ENCODE measurements around the gene PPARGC1A. TPM values are rescaled to one million over a fixed set of nuclear protein-coding genes. Genes with fewer than 3 reads are reported as not detected.

PPARGC1A gene
- total RNA-seq, 1 donor from 2014 or later: not detected

GRCh38 chr4:23922541-23923111, 32.8 kb upstream of the PPARGC1A start:
- intact Hi-C loops (cut with micrococcal nuclease): no loop called here
- Mint-ChIP-seq H3K27ac (no peak overlapping the region), H3K9me3 (no peaks in the 10 kb centered on the region), H3K36me3 (ENCODE audit: low read depth) (no peaks in the 10 kb centered on the region), H3K27me3 (ENCODE audit: low read depth) (no peaks in the 10 kb centered on the region), H3K4me1 (ENCODE audit: low read depth) (no peaks in the 10 kb centered on the region), H3K4me3 (ENCODE audit: low read depth) (no peak overlapping the region)
- DNase-seq (ENCODE audit: low spot score): no peak

GRCh38 chr4:23922013-23922412, 32.2 kb upstream of the PPARGC1A start:
- intact Hi-C loops (cut with micrococcal nuclease): no loop called here
- no peak for DNase-seq (ENCODE audit: low spot score)
- H3K9me3 Mint-ChIP-seq: no peaks in the 10 kb centered on the region
- H3K36me3 Mint-ChIP-seq (ENCODE audit: low read depth): no peaks in the 10 kb centered on the region
- H3K27me3 Mint-ChIP-seq (ENCODE audit: low read depth): no peaks in the 10 kb centered on the region
- H3K4me3 Mint-ChIP-seq (ENCODE audit: low read depth): no peak overlapping the region
- no peak overlapping the region for H3K27ac Mint-ChIP-seq
- H3K4me1 Mint-ChIP-seq (ENCODE audit: low read depth): no peaks in the 10 kb centered on the region

- no peaks in the 10 kb centered on the region for H3K36me3 Mint-ChIP-seq (ENCODE audit: low read depth)
- H3K4me3 Mint-ChIP-seq (ENCODE audit: low read depth): no peak overlapping the region
- no peaks in the 10 kb centered on the region for H3K27me3 Mint-ChIP-seq (ENCODE audit: low read depth)
- DNase-seq (ENCODE audit: low spot score): no peak
- no peak overlapping the region for H3K27ac Mint-ChIP-seq
- H3K4me1 Mint-ChIP-seq (ENCODE audit: low read depth): no peaks in the 10 kb centered on the region
- H3K9me3 Mint-ChIP-seq: no peaks in the 10 kb centered on the region
- intact Hi-C loops (cut with micrococcal nuclease): no loop called here
Measured at GRCh38 chr4:23921447-23921845, 31.6 kb upstream of the PPARGC1A start.

DNA sequence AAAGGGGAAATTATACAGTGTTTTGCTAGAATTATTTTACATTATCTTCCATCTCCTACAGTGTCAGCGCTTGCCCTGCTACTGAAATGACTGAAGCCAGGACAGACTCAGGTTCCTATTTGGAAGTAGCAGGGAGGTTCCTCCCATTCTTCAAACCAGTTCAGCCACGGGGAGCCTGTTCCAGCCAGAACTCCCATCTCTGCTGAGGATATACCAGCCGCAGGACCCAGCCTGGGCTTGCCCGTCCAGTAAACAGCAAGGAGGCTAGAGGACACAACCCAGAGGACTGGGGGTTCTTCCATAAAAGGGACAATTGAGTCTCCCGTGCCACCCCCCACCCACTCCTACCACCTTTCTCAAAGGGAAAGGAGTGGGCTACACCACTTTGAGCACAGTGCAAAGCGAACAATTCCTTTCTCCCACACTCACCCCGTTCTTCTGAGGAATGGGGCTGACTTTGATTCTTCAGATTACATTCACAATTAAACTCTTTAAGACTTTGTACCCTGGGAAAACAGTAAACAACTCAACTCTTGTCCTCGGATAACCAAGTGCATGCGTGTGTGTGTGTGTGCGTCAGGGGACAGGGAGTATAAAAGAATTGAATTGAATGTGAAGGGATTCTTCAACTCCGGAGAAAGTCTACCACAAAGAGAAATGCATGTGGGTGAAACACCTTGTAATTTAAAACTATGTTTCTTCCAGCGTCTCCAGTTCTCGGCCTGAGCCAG, 31.0 kb upstream of the PPARGC1A start:
- no peak for DNase-seq (ENCODE audit: low spot score)
- Mint-ChIP-seq H3K36me3 (ENCODE audit: low read depth) (no peaks in the 10 kb centered on the region), H3K9me3 (no peaks in the 10 kb centered on the region), H3K4me3 (ENCODE audit: low read depth) (no peak overlapping the region), H3K27ac (no peak overlapping the region), H3K4me1 (ENCODE audit: low read depth) (no peaks in the 10 kb centered on the region), H3K27me3 (ENCODE audit: low read depth) (no peaks in the 10 kb centered on the region)
- intact Hi-C loops (cut with micrococcal nuclease): no loop called here

- H3K36me3 Mint-ChIP-seq (ENCODE audit: low read depth): no peaks in the 10 kb centered on the region
- no peaks in the 10 kb centered on the region for H3K4me1 Mint-ChIP-seq (ENCODE audit: low read depth)
- no peak overlapping the region for H3K27ac Mint-ChIP-seq
- intact Hi-C loops (cut with micrococcal nuclease): no loop called here
- no peaks in the 10 kb centered on the region for H3K9me3 Mint-ChIP-seq
- H3K4me3 Mint-ChIP-seq (ENCODE audit: low read depth): no peak overlapping the region
- no peaks in the 10 kb centered on the region for H3K27me3 Mint-ChIP-seq (ENCODE audit: low read depth)
- DNase-seq (ENCODE audit: low spot score): no peak
Measured at GRCh38 chr4:23920296-23920695, 30.4 kb upstream of the PPARGC1A start.

DNA sequence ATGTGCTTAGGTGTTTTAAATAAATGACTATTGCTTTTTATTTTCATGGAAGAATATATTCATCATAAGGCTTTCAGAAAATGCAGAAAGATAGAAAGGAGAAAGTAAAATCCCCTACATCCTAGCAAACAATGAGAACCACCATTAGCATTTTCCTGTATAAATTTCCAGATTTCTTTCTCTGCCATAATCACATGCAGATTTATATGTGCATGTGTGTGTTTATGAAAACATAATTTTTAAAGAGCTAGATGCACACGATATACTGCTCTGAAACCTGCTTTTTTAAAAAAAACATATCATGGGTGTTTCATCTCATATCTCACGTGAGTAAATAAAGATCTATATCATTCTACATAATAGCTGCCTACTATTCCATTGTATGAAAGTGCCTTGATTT, 26.4 kb upstream of the PPARGC1A start:
- Mint-ChIP-seq H3K4me3 (ENCODE audit: low read depth) (no peak overlapping the region), H3K4me1 (ENCODE audit: low read depth) (no peaks in the 10 kb centered on the region), H3K9me3 (no peaks in the 10 kb centered on the region), H3K36me3 (ENCODE audit: low read depth) (no peaks in the 10 kb centered on the region), H3K27me3 (ENCODE audit: low read depth) (no peaks in the 10 kb centered on the region), H3K27ac (no peak overlapping the region)
- intact Hi-C loops (cut with micrococcal nuclease): no loop called here
- DNase-seq (ENCODE audit: low spot score): no peak

- DNase-seq (ENCODE audit: low spot score): no peak
- Mint-ChIP-seq H3K4me3 (ENCODE audit: low read depth) (no peak overlapping the region), H3K4me1 (ENCODE audit: low read depth) (no peaks in the 10 kb centered on the region), H3K27ac (no peak overlapping the region), H3K36me3 (ENCODE audit: low read depth) (no peaks in the 10 kb centered on the region), H3K9me3 (no peaks in the 10 kb centered on the region), H3K27me3 (ENCODE audit: low read depth) (no peaks in the 10 kb centered on the region)
- intact Hi-C loops (cut with micrococcal nuclease): no loop called here
Measured at GRCh38 chr4:23915459-23916132, 25.7 kb upstream of the PPARGC1A start.

DNA sequence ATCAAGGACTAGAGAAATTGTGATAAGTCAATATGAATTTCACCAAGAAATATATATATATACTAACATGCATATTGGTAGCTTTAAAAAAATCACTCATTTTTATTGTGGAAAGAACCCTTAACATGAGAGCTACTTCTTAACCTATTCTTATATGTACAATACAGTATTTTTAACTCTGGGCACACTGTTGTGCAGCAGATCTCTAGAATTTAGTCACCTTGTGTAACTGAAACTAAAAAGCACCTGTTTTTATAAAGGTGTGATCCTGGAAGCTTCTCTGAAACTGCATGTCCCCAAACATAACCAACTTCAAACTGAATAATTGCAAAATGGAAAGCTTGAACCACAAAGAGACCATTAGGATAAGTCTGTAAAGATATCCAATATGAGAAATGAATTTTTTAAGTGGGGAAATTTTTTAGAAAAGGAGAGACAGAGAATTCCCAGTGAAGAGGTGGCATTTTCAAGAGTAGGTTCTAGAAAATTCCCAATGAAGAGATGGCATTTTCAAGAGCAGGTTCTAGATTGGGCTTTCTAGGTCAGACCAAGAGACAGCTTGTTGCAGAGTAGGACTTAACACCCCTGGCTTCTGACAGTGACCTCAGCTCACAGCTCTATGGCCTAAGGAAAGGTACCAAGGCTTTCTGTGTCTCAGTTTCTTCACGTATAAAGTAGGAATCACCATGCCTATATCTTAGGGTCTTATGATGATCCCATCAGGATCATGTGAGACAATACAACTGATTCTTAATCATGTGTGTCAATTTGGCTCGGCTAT, 22.0 kb upstream of the PPARGC1A start:
- Mint-ChIP-seq H3K36me3 (ENCODE audit: low read depth) (no peaks in the 10 kb centered on the region), H3K4me3 (ENCODE audit: low read depth) (no peak overlapping the region), H3K9me3 (no peaks in the 10 kb centered on the region), H3K4me1 (ENCODE audit: low read depth) (no peaks in the 10 kb centered on the region), H3K27ac (no peak overlapping the region), H3K27me3 (ENCODE audit: low read depth) (no peaks in the 10 kb centered on the region)
- intact Hi-C loops (cut with micrococcal nuclease): no loop called here
- no peak for DNase-seq (ENCODE audit: low spot score)

GRCh38 chr4:23909671-23910070, 19.8 kb upstream of the PPARGC1A start:
- intact Hi-C loops (cut with micrococcal nuclease): no loop called here

GRCh38 chr4:23906839-23907238, 17.0 kb upstream of the PPARGC1A start:
- DNase-seq (ENCODE audit: low spot score): no peak

More at GRCh38 chr4:23909671-23910070, 19.8 kb upstream of the PPARGC1A start:
- no peak for DNase-seq (ENCODE audit: low spot score)
- no peaks in the 10 kb centered on the region for H3K9me3 Mint-ChIP-seq
- no peaks in the 10 kb centered on the region for H3K36me3 Mint-ChIP-seq (ENCODE audit: low read depth)
- H3K4me3 Mint-ChIP-seq (ENCODE audit: low read depth): no peak overlapping the region
- H3K27ac Mint-ChIP-seq: no peak overlapping the region
- no peaks in the 10 kb centered on the region for H3K27me3 Mint-ChIP-seq (ENCODE audit: low read depth)
- H3K4me1 Mint-ChIP-seq (ENCODE audit: low read depth): no peaks in the 10 kb centered on the region

DNA sequence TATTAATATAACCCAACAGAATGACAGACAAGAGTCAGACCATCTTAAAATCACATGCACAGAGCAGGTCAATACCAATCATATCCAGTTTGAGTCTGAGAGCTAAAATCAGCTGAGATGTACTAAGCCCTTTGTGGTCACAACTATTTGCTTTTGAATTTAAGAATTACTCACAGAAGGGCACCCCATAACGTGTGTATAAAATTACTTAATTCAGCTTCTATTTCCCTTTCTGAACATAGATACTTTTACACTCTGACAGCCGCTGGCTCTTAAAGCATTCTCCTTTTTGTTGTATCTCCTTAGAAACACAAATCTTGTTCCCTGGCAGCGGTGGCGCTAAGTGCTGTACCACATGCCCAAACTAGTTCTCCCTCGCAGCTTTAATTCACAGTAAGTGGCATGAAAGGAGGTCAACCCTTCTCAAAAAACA, 14.8 kb upstream of the PPARGC1A start:
- H3K4me1 Mint-ChIP-seq (ENCODE audit: low read depth): no peaks in the 10 kb centered on the region
- no peak for DNase-seq (ENCODE audit: low spot score)
- no peak overlapping the region for H3K27ac Mint-ChIP-seq
- intact Hi-C loops (cut with micrococcal nuclease): no loop called here
- no peaks in the 10 kb centered on the region for H3K27me3 Mint-ChIP-seq (ENCODE audit: low read depth)
- H3K4me3 Mint-ChIP-seq (ENCODE audit: low read depth): no peak overlapping the region
- H3K9me3 Mint-ChIP-seq: no peaks in the 10 kb centered on the region
- no peaks in the 10 kb centered on the region for H3K36me3 Mint-ChIP-seq (ENCODE audit: low read depth)

More at GRCh38 chr4:23906839-23907238, 17.0 kb upstream of the PPARGC1A start:
- H3K27me3 Mint-ChIP-seq (ENCODE audit: low read depth): no peaks in the 10 kb centered on the region
- H3K9me3 Mint-ChIP-seq: no peaks in the 10 kb centered on the region
- no peaks in the 10 kb centered on the region for H3K4me1 Mint-ChIP-seq (ENCODE audit: low read depth)
- H3K4me3 Mint-ChIP-seq (ENCODE audit: low read depth): no peak overlapping the region
- H3K27ac Mint-ChIP-seq: no peak overlapping the region
- intact Hi-C loops (cut with micrococcal nuclease): no loop called here
- H3K36me3 Mint-ChIP-seq (ENCODE audit: low read depth): no peaks in the 10 kb centered on the region

DNA sequence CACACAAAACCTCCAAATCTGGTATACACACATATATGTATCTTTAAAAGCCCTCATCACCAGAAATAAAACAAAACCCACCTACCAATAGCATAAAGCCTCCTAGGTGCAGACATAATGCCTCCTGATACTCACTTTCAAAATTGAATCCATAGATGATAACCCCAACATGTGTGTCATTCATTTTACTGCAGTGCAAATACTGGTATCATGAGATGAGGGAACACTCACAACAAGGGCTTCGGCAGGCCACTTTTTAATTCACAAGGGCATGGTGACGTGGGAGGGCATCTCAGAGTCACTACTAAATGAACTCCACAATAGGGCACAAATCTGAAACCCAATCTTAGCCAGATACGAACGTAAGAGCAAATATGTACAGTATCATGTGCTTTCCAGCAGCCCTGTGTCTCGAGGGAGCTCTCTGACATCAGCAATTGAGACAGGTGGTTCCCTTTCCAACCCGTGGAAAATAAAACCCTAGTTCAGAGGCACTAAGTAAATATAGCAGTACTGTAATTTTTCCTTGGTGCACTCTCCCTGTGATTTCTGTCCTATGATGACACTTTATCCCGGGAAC, 14.1 kb upstream of the PPARGC1A start:
- Mint-ChIP-seq H3K27me3 (ENCODE audit: low read depth) (no peaks in the 10 kb centered on the region), H3K36me3 (ENCODE audit: low read depth) (no peaks in the 10 kb centered on the region), H3K4me1 (ENCODE audit: low read depth) (no peaks in the 10 kb centered on the region), H3K4me3 (ENCODE audit: low read depth) (no peak overlapping the region), H3K27ac (no peak overlapping the region), H3K9me3 (no peaks in the 10 kb centered on the region)
- intact Hi-C loops (cut with micrococcal nuclease): no loop called here
- no peak for DNase-seq (ENCODE audit: low spot score)

Measured in activated T-helper 2 cell treated with anti-CD3 and anti-CD28 coated beads, Interferon-gamma antibody, Interleukin-2, Interleukin-4, amounts not matched to agents 10 μg/mL and 5 μg/mL and 100 μg/mL, durations not matched to agents 14 hours and 24 hours and 36 hours (primary cell).